CD4-positive, alpha-beta T cell treated with Interleukin-21 for 1 hour (primary cell): ENCODE data around the gene PIM3.

Experiments
- DNase-seq: peaks from one replicate; pipeline ENCODE4 v3.0.0-alpha.2; 2020

Gene PIM3

GRCh38 chr22:49960159-49961004, at the start of gene PIM3:
TSS of gene PIM3 (plus strand) at chr22:49960772. CDS start at chr22:49960948, 176 bp downstream.
- DNase-seq, result peak; percentile 96

- no peak for DNase-seq
Measured at GRCh38 chr22:49911881-49912625, 48.5 kb upstream of the PIM3 start.

GRCh38 chr22:49913026-49913425, 47.5 kb upstream of the PIM3 start:
- DNase-seq, result no peak

GRCh38 chr22:49913446-49913845, 47.1 kb upstream of the PIM3 start:
- DNase-seq, result no peak

- DNase-seq, result no peak
Measured at GRCh38 chr22:49914256-49914655, 46.3 kb upstream of the PIM3 start.

GRCh38 chr22:49915610-49916009, 45.0 kb upstream of the PIM3 start:
- DNase-seq, result no peak

GRCh38 chr22:49916831-49917230, 43.7 kb upstream of the PIM3 start:
- DNase-seq, result no peak

- peak; percentile 97 for DNase-seq
Measured at GRCh38 chr22:49917974-49918910, 42.3 kb upstream of the PIM3 start, which contains the start of the genes ALG12 and CRELD2. TSS of gene ALG12 (minus strand) at chr22:49918438. CDS start at chr22:49913765, 4,673 bp downstream. TSS of gene CRELD2 (plus strand) at chr22:49918634. CDS start at chr22:49918770, 136 bp downstream.

GRCh38 chr22:49918911-49919881, 41.4 kb upstream of the PIM3 start:
- no peak for DNase-seq

- DNase-seq, result no peak
Measured at GRCh38 chr22:49920859-49921258, 39.7 kb upstream of the PIM3 start.

- no peak for DNase-seq
Measured at GRCh38 chr22:49921508-49922278, 38.9 kb upstream of the PIM3 start.

GRCh38 chr22:49922484-49922883, 38.1 kb upstream of the PIM3 start:
- DNase-seq, result no peak

- DNase-seq, result no peak
Measured at GRCh38 chr22:49922926-49923325, 37.6 kb upstream of the PIM3 start.

- DNase-seq, result peak; percentile 35
Measured at GRCh38 chr22:49923445-49923844, 37.1 kb upstream of the PIM3 start.

GRCh38 chr22:49924113-49924833, 36.3 kb upstream of the PIM3 start:
- no peak for DNase-seq

- DNase-seq, result peak; percentile 88
Measured at GRCh38 chr22:49925525-49926128, 34.9 kb upstream of the PIM3 start.

- DNase-seq, result no peak
Measured at GRCh38 chr22:49926916-49927315, 33.7 kb upstream of the PIM3 start.

- no peak for DNase-seq
Measured at GRCh38 chr22:49927483-49928184, 32.9 kb upstream of the PIM3 start.

GRCh38 chr22:49928185-49928495, 32.4 kb upstream of the PIM3 start:
- DNase-seq, result no peak
